ENCODE results near the gene ZNF516. TPM values are rescaled to one million over a fixed set of nuclear protein-coding genes. Genes with fewer than 3 reads are reported as not detected.

Gene ZNF516
- total RNA-seq, 1 donor = 16.3 TPM

GRCh38 chr18:76402026-76402990 lies 92.7 kb downstream of the ZNF516 start:
- no peaks in the 10 kb centered on the region for H3K36me3 ChIP-seq (ENCODE audit: insufficient read depth, low read length)
- no peak overlapping the region for H3K4me2 ChIP-seq (ENCODE audit: insufficient read depth, low read length)
- no peaks in the 10 kb centered on the region for H3K4me1 ChIP-seq (ENCODE audit: insufficient read depth, low read length)
- H3K4me3 ChIP-seq (ENCODE audit: insufficient read depth, low read length) = no peak overlapping the region
- no peaks in the 10 kb centered on the region for H3K9me3 ChIP-seq (ENCODE audit: low read depth, low read length)
- H3K79me2 ChIP-seq (ENCODE audit: insufficient read depth, low read length) = peaks cover 26% of the 10 kb centered on the region
- no peaks in the 10 kb centered on the region for H3K27me3 ChIP-seq (ENCODE audit: insufficient read depth, low read length)
- TF ChIP-seq CTCF (IDR thresholded peaks at IDR 0.05; ENCODE audit: extremely low read depth, low read depth, low read length) = no peak
- H4K20me1 ChIP-seq (ENCODE audit: insufficient read depth, low read length) = peaks cover 70% of the 10 kb centered on the region
- no peak overlapping the region for H3K27ac ChIP-seq (ENCODE audit: low read depth, low read length)
- DNase-seq (ENCODE audit: insufficient read length, low spot score, missing footprints) = no peak
- no peak overlapping the region for H2AFZ ChIP-seq (ENCODE audit: low read length)

DNA sequence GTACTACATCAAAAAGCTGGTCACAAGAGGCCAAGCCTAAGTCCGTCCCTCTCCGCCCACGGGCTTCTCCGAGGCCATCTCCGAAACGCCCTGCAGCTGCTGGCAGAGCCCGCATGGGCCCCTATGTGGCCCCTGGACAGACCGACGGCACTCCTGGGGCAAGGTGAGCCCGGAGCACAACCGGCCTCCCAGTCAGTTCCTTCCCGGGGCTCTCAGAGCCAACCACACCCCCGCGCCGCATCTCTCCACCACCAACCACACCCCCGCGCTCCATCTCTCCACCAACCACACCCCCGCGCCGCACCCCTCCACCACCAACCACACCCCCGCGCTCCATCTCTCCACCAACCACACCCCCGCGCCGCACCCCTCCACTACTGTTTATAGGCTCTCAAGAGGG lies 93.5 kb downstream of the ZNF516 start:
- Histone ChIP-seq H3K27me3 (ENCODE audit: insufficient read depth, low read length) (no peaks in the 10 kb centered on the region), H3K36me3 (ENCODE audit: insufficient read depth, low read length) (no peaks in the 10 kb centered on the region), H4K20me1 (ENCODE audit: insufficient read depth, low read length) (peaks cover 67% of the 10 kb centered on the region), H3K4me1 (ENCODE audit: insufficient read depth, low read length) (no peaks in the 10 kb centered on the region), H3K4me3 (ENCODE audit: insufficient read depth, low read length) (no peak overlapping the region), H3K4me2 (ENCODE audit: insufficient read depth, low read length) (no peak overlapping the region), H3K27ac (ENCODE audit: low read depth, low read length) (no peak overlapping the region), H3K9me3 (ENCODE audit: low read depth, low read length) (no peaks in the 10 kb centered on the region), H3K79me2 (ENCODE audit: insufficient read depth, low read length) (peaks cover 20% of the 10 kb centered on the region), H2AFZ (ENCODE audit: low read length) (no peak overlapping the region)
- TF ChIP-seq CTCF (IDR thresholded peaks at IDR 0.05; ENCODE audit: extremely low read depth, low read depth, low read length) = no peak
- DNase-seq (ENCODE audit: insufficient read length, low spot score, missing footprints) = no peak

- H3K9me3 ChIP-seq (ENCODE audit: low read depth, low read length) = no peaks in the 10 kb centered on the region
- H3K27me3 ChIP-seq (ENCODE audit: insufficient read depth, low read length) = no peaks in the 10 kb centered on the region
- H3K79me2 ChIP-seq (ENCODE audit: insufficient read depth, low read length) = peaks cover 20% of the 10 kb centered on the region
- H3K4me3 ChIP-seq (ENCODE audit: insufficient read depth, low read length) = no peak overlapping the region
- no peak for TF ChIP-seq CTCF (IDR thresholded peaks at IDR 0.05; ENCODE audit: extremely low read depth, low read depth, low read length)
- no peak overlapping the region for H2AFZ ChIP-seq (ENCODE audit: low read length)
- H3K4me1 ChIP-seq (ENCODE audit: insufficient read depth, low read length) = no peaks in the 10 kb centered on the region
- H3K27ac ChIP-seq (ENCODE audit: low read depth, low read length) = no peak overlapping the region
- H3K36me3 ChIP-seq (ENCODE audit: insufficient read depth, low read length) = no peaks in the 10 kb centered on the region
- no peak overlapping the region for H3K4me2 ChIP-seq (ENCODE audit: insufficient read depth, low read length)
- no peak for DNase-seq (ENCODE audit: insufficient read length, low spot score, missing footprints)
- peaks cover 70% of the 10 kb centered on the region for H4K20me1 ChIP-seq (ENCODE audit: insufficient read depth, low read length)
Measured at GRCh38 chr18:76399613-76400391, 95.2 kb downstream of the ZNF516 start.
